Stimulated activated CD4-positive, alpha-beta T cell treated with anti-CD3 and anti-CD28 coated beads, TNF-alpha, amount 100 ng/mL, for 48 hours (primary cell): ENCODE results near the gene DNAJC5G.
"Not testable (repeated sequence)": the region's sequence is repeated elsewhere in the genome, so short reads cannot be mapped to it uniquely, and the experiment has no call there.

ENCODE experiments used
- DNase-seq, 3 donors: peaks; one replicate each; pipeline ENCODE4 v3.0.0-alpha.2; 2020; ENCODE audit warnings: low read depth in 3 of 3

Gene DNAJC5G

GRCh38 chr2:27281442-27281841 lies 6.2 kb downstream of the DNAJC5G start:
- DNase-seq: no peak

DNA sequence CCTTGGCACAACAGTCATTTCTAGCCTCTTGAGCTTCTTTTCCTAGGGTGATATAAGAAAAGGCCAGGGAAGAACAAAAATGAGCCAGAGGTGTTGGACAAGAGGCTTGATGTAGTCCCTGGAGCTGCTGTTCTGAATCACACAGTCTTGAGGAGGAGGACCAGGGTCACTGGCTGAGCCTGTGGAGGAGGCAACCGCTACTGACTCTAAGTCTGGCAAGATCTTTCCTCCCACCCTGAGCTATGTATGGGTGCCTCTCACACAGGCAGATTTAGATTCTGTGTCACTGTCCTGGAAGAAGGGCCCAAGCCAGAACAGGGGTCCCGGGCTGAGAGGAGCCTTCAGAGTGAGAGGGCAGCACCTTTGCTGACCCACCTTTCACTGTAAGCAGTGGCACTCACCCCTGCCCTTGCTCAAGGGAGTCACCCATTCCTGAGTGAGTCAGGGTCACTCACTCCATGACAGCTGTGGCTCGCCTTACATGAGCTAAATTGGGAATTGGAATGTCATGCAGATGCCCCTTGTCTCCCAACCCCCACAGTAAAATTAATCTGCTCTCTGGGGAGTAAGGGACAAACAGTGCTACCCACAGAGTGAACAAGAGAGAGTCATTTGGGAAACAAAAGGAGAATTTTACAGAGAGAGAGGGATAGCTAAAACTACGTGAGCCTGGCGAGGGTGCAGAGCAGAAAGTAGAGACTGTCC lies 6.8 kb downstream of the DNAJC5G start, which contains the start of gene TRIM54:
TSS of gene TRIM54 (plus strand) at position 575 of the 705 bp plus-strand sequence. CDS start 303 bp downstream, outside the sequence.
- no peak for DNase-seq

- no peak for DNase-seq
Observed at GRCh38 chr2:27282892-27283291, 7.7 kb downstream of the DNAJC5G start.

DNA sequence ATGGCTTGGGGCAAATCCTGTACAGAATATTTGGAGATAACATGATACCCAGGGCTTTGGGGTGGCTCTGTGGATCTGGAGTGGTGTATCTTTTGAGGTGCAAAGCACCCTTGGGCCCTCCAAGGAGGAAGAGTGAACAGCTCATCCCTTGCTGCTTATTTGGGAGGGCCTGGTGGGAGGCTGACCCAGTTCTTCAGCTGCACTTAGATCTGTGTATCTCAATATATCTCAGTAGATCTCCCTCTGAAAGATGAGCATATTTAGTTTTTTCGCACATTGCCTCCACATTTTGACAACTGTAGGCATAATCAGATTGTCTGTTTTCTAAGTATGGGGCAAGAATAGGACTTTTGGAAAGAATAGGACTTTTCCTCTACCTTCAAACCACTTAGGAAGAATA lies 9.8 kb downstream of the DNAJC5G start:
- no peak for DNase-seq

- DNase-seq: no peak
Observed at GRCh38 chr2:27285481-27285880, 10.2 kb downstream of the DNAJC5G start.

GRCh38 chr2:27288610-27289009 lies 13.4 kb downstream of the DNAJC5G start:
- DNase-seq: no peak

GRCh38 chr2:27290549-27290948 lies 15.3 kb downstream of the DNAJC5G start:
- DNase-seq: no peak

- DNase-seq: no peak
Observed at GRCh38 chr2:27291865-27292264, 16.6 kb downstream of the DNAJC5G start.

- DNase-seq: no peak
Observed at GRCh38 chr2:27294928-27295327, 19.7 kb downstream of the DNAJC5G start.

DNA sequence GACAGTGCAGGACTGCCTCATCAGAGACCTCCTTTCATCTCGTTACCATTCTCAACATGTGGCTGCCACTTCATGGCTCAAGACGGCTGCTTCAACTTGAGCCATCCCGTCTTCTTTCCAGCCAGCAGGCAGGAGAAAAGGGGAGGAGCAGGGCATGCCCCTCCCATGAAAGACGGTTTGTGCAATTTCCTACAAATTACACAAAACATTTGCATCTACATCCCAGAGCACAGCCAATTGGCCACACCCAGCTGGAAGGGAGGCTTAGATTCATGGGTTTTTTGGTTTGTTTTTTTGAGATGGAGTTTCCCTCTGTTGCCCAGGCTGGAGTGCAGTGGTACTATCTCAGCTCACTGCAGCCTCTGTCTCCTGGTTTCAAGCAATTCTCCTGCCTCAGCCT lies 21.2 kb downstream of the DNAJC5G start:
- DNase-seq: no peak

DNA sequence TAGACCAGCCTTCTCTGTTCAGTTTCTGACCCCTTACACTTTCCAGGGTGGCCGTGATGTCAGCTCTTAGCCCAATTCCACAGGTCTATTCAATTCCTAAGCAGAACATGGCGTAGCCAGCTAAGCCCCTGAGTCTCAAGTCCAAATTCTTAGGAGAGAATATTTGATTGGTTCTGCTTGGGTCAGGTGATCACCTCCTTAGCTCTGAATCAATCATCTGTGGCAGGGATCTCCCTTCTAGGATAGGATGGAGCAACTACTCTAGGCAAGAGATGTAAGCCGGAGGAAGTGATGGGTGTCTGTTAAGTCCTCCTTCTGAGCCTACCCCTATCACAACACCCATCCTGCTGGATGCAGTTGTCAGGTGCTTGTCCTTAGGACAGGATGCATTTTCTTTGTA lies 22.0 kb downstream of the DNAJC5G start:
- no peak for DNase-seq

DNA sequence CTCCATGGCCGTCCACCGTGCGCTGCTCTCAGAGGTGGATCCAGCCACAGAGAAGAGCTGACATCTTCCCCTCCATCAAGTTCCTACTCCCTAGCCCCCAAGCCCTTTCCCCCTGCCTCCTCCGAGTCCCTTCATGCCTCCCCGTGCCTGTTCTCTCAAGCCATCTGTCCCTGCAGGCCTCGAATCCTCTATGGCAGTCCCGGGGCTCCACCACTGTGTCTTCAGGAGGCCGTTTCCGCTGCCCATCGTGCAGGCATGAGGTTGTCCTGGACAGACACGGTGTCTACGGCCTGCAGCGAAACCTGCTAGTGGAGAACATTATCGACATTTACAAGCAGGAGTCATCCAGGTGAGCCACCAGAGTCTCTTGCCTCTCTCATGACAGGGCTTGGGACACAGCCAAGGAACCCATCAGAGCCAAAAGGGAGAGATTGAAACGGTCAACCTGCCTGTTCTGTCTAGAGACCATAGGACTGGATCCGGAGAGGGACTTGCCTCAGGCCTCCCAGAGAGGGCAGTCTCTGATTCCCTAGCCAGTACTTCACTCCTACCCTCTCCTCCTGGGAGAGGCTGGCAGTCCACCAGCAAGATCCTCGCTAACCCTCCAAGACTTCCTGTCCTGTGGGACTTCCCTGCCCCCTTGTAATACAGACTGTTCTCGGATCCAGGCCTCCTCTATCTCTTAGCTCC lies 23.3 kb downstream of the DNAJC5G start:
- DNase-seq: no peak

GRCh38 chr2:27300606-27301005 lies 25.4 kb downstream of the DNAJC5G start:
- DNase-seq: not testable (repeated sequence)

GRCh38 chr2:27303093-27304025 lies 28.1 kb downstream of the DNAJC5G start:
- peak in 1 of 3 donors; percentile 49 for DNase-seq

DNA sequence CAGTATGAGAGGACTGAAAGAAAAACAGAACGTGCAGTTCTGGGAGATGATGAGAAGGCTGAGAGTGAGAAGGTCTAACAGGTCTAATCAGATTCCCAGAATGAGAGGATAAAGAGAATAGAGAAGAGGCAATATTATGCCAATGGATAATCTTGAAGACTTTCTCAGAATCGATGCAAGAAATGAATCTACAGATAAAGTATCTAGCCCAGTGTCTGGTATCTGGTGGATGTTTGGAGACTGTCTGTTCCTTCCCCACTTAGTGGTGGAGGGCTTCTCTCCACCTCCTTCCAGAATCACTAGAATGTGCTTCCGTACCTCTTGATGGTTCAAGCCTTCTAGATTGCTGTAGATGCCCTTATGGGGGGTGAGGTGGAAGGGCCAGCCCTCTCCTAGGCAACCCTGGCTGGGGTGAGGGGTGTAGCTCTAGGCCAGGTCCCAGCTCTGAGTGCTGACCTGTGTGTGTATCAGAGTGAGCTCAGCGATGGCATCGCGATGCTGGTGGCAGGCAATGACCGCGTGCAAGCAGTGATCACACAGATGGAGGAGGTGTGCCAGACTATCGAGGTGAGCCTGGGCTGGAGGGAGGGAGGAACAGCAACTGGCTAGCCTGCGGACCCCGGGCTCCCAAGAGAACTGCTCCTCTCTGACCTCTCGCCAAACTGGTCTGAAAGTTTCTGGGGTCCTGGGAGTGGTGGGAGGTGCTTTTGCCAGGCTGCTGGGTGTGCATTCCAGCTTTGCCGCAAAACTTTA lies 29.4 kb downstream of the DNAJC5G start:
- DNase-seq: no peak

DNA sequence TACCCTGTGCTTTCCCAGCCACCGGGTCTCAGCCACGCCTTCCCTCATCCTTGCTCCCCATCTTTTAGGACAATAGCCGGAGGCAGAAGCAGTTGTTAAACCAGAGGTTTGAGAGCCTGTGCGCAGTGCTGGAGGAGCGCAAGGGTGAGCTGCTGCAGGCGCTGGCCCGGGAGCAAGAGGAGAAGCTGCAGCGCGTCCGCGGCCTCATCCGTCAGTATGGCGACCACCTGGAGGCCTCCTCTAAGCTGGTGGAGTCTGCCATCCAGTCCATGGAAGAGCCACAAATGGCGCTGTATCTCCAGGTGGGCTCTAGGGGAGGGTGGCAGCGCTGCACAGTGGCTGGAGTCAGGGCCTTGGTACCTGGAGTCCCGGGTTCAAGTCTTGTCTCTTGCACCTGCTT lies 30.3 kb downstream of the DNAJC5G start:
- no peak for DNase-seq

DNA sequence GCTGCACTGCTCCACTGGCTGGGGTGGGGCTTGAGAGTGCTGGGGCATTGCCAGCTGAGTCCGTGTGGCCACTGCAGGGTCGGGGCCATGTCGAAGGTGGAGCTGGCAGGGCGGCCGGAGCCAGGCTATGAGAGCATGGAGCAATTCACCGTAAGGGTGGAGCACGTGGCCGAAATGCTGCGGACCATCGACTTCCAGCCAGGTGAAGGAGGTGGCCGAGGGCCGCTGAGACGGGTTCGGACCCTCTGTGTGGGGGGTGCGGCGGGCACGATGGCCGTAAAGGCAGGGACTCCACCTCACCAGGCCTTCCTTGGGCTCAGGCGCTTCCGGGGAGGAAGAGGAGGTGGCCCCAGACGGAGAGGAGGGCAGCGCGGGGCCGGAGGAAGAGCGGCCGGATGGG lies 30.9 kb downstream of the DNAJC5G start:
- no peak for DNase-seq

DNA sequence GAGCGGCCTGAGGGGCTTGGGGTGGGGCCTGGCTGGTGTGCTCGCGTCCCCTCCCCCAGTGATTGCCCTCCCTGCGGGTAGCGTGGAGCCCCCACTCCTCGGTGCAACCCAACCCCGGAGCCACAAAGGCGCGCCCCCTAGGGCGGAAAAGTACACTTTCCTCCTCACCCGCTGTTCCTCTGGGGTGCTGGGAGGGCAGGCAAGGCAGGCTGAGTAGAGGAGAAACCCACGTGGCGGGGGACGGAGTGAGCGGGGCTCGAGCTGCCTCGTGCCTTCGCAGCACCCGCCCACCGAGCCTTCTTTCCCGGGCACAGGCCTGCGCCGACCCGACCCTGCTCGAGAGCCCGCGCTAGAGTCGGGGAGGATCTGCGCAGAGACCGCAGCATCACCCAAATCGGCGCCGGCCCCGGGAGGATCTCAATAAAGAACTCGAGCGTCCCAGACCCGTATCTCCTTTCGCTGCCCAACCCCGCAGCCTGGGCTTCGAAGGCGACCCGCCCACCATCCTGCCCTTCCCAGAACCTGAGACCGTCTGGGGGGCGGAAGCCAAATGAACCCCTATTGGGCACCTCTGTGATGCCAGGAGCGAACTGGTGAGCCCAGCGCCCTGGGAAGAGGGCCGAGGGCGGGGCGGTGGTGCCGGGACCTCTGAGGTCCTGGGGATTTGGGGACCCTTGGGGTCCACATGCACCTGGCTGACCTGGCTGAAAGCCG lies 31.5 kb downstream of the DNAJC5G start:
- DNase-seq: peak in 1 of 3 donors; percentile 22

DNA sequence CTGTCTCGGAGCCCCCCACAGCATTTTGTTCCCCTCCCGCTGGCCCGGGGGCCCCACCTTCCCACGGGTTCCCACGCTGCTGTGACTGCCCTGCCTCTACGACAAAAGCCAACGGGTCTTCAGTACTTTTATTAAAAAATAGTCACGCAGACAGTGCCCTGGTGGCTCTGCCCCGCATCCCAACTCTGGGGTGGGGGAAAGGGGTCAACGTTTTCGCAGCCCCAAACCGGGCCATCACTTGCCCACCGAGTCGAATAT lies 32.0 kb downstream of the DNAJC5G start:
- no peak for DNase-seq

DNA sequence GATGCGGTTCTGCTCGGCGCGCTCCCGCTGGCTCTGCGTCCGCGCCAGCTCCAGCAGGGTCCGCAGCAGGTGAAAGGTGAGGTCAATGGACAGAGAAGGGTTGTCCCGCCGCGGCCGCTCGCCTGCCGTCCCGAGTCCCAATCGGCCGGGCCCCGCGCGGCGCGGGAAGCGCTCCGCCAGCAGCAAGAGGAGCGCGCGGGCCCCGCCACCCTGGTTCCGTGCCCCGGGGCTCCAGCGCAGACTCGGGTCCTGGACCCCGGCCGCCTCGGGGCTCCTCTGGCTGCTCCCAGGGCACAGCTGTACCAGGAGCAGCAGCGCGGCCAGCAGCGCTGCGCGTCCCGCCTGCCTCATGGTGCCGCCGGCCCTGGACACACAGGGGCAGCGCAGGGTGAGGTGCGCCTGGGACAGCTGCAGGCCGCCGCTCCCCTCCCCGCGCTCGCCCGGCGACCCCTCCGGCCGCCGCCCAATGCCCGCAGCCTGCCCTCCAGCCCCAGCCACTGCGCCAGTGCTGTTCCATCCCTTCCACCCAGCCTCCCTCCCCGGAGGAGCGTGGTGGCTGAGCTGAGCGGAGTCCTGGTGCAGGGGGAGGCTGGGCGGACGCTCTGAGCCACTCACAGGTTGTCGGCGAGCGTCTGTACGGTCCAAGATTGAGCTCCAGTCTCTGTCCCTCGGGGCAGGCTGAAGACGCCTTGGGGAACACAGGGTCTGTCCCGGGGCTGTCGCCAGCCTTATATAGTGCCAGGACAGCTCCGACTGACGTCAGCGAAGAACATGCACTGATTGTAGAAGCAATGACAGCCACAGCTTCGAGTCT lies 32.5 kb downstream of the DNAJC5G start:
- no peak for DNase-seq
